Endothelial cell of umbilical vein (primary cell): ENCODE data around the gene SSMEM1. TPM values are rescaled to one million over a fixed set of nuclear protein-coding genes. Genes with fewer than 3 reads are reported as not detected.

Experiments used
- BruUV-seq: library from RNA; stranded (reverse); fragments of 400-500 nt; replicated peaks from 2 replicates; lab custom pipeline; 2021; lab: Mats Ljungman, UMichigan
- CTCF ChIA-PET: fragments of 300-600, 350-600 bp; sonication (Branson Sonifier 250); formaldehyde crosslinking; loops from one replicate; lab custom pipeline; 2021; ENCODE audit warnings: antibody characterized with exemption, inconsistent platforms; lab: Charles Lee
- POLR2A ChIA-PET: fragments of 300-600, 350-600 bp; sonication (Branson Sonifier 250); formaldehyde crosslinking; loops from one replicate; lab custom pipeline; 2021; ENCODE audit warnings: antibody characterized with exemption, inconsistent platforms; lab: Charles Lee
- DNase-seq: peaks from one replicate; pipeline ENCODE4 v3.0.0-alpha.2; 2011; ENCODE audit warnings: low read depth, low spot score
- FAIRE-seq: peaks from 2 replicates; lab custom pipeline; 2011; peaks lifted over from hg19 to GRCh38; lab: Jason Lieb, UNC
- H2AFZ ChIP-seq: 2 replicates; pipeline ENCODE4 v1.6.0; 2012; ENCODE audit warnings: low read depth, low read length, control low read depth, inconsistent platforms
- H3K27ac ChIP-seq: 2 replicates; pipeline ENCODE4 v1.5.1; 2011; ENCODE audit warnings: low read depth, mild to moderate bottlenecking, control low read depth, low read length, moderate library complexity; ENCODE audit not compliant: insufficient read depth
- H3K27me3 ChIP-seq, 2 experiments: 2 replicates each; pipeline versions ENCODE4 v1.6.0 to v1.6.1; 2011; ENCODE audit warnings: low read length in 2 of 2, mixed read lengths in 1 of 2; ENCODE audit not compliant: control insufficient read depth in 2 of 2, insufficient read depth in 2 of 2
- H3K36me3 ChIP-seq, 2 experiments: 2 replicates in 1 of 2; 3 replicates in 1 of 2; pipeline ENCODE4 v1.5.1; 2011; ENCODE audit warnings: low read length in 2 of 2, mild to moderate bottlenecking in 1 of 2, moderate library complexity in 1 of 2; ENCODE audit not compliant: control insufficient read depth in 2 of 2, insufficient read depth in 2 of 2; ENCODE audit errors: extremely low read depth in 1 of 2
- H3K4me1 ChIP-seq: 3 replicates; pipeline ENCODE4 v1.5.1; 2011; ENCODE audit warnings: mild to moderate bottlenecking, low read length; ENCODE audit not compliant: control insufficient read depth, insufficient read depth; ENCODE audit errors: extremely low read depth
- H3K4me2 ChIP-seq: 2 replicates; pipeline ENCODE4 v1.6.1; 2011; ENCODE audit warnings: low read length, control low read depth, mixed read lengths; ENCODE audit not compliant: insufficient read depth
- H3K4me3 ChIP-seq, 3 experiments: fragments of 200-600 bp in 1 of 3; sonication (generic), shearing (Covaris generic) in 1 of 3; replicated peaks in 1 of 3; 2 replicates each; pipeline ENCODE4 v1.5.1; 2011 to 2016; ENCODE audit warnings: control low read depth in 3 of 3, low read length in 3 of 3, mild to moderate bottlenecking in 2 of 3, inconsistent platforms in 1 of 3, low read depth in 1 of 3, moderate library complexity in 1 of 3; ENCODE audit not compliant: insufficient read depth in 1 of 3
- H3K79me2 ChIP-seq: 2 replicates; pipeline ENCODE4 v1.6.0; 2012; ENCODE audit warnings: low read length, inconsistent platforms; ENCODE audit not compliant: control insufficient read depth, insufficient read depth
- H3K9ac ChIP-seq: replicated peaks from 2 replicates; pipeline ENCODE3; 2011; ENCODE audit warnings: low read length, control low read depth; ENCODE audit not compliant: insufficient read depth; ENCODE audit errors: extremely low read depth
- H3K9me1 ChIP-seq: replicated peaks from 3 replicates; pipeline ENCODE4 v1.6.0; 2011; ENCODE audit warnings: mild to moderate bottlenecking, low read length; ENCODE audit not compliant: control insufficient read depth, insufficient read depth; ENCODE audit errors: extremely low read depth
- H3K9me3 ChIP-seq: replicated peaks from 2 replicates; pipeline ENCODE4 v1.5.1; 2012; ENCODE audit warnings: low read length, inconsistent platforms; ENCODE audit not compliant: control insufficient read depth, insufficient read depth
- H4K20me1 ChIP-seq: replicated peaks from 2 replicates; pipeline ENCODE3; 2011; ENCODE audit warnings: mild to moderate bottlenecking, low read length; ENCODE audit not compliant: control insufficient read depth, insufficient read depth; ENCODE audit errors: extremely low read depth
- FOS ChIP-seq: IDR thresholded peaks from 2 replicates; pipeline ENCODE4 v1.6.1; 2011; ENCODE audit warnings: mild to moderate bottlenecking, low read length, moderate library complexity, borderline replicate concordance; ENCODE audit not compliant: insufficient read depth
- GATA2 ChIP-seq: IDR thresholded peaks from 2 replicates; pipeline ENCODE4 v1.7.0; 2011; ENCODE audit warnings: low read depth, mild to moderate bottlenecking, moderate library complexity, mixed read lengths, low read length; ENCODE audit not compliant: insufficient read length, insufficient read depth
- POLR2AphosphoS5 ChIP-seq: IDR thresholded peaks from 2 replicates; pipeline ENCODE4 v1.6.1; 2012; ENCODE audit warnings: low read depth, mild to moderate bottlenecking, control low read depth, low read length, moderate library complexity; ENCODE audit not compliant: insufficient read depth
- dilution Hi-C: fragments of 300-500 bp; cut with MboI; formaldehyde crosslinking; loops from one replicate; pipeline ENCODE4 v1.15.0; 2019; ENCODE audit warnings: low sequenced_read_pairs; ENCODE audit not compliant: extremely low pct_ligation_motif_present
- intact Hi-C: fragments of 100-400 bp; cut with micrococcal nuclease; formaldehyde crosslinking; loops from one replicate; pipeline ENCODE4 v1.10.0; 2022
- polyA plus RNA-seq, 4 experiments: library from polyadenylated mRNA; depleted of rRNA in 3 of 4; stranded (reverse) in 3 of 4; unstranded in 1 of 4; fragments of >200 nt; gene quantifications; 2 replicates each; pipeline versions ENCODE4 v1.2.1 to v1.2.3, GENCODE V29; 2011 to 2012; ENCODE audit warnings: missing spikeins in 1 of 4
- total RNA-seq: library from RNA; stranded (reverse); gene quantifications from 2 replicates; pipeline ENCODE4 v1.2.3, GENCODE V29; 2021

Gene SSMEM1
- total and polyA plus RNA-seq, 2 donors (not counting 3 experiments of a cell fraction or from before 2014, with no cell fraction given) = not detected

DNA sequence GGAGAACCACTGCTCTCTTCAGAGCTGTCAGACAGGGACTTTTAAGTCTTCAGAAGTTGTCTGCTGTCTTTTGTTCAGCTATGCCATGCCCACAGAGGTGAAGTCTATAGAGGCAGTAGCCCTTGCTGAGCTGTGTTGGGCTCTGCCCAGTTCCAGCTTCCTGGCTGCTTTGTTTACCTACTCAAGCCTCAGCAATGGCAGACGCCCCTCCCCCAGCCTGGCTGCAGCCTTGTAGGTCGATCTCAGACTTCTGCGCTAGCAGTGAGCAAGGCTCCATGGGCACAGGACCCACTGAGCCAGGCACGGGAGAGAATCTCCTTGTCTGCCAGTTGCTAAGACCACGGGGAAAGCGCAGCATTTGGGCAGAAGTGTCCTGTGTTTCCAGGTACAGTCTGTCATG, 46.9 kb downstream of the SSMEM1 start:
- dilution Hi-C loops = no loop called here
- Histone ChIP-seq H3K27ac (no peak overlapping the region), H3K4me1 (no peaks in the 10 kb centered on the region), H3K9me3 (no peaks in the 10 kb centered on the region), H2AFZ (no peak overlapping the region), H3K9me1 (no peaks in the 10 kb centered on the region), H3K36me3 (no peaks in the 10 kb centered on the region), H3K4me3 (no peak overlapping the region), H3K9ac (no peak overlapping the region), H3K79me2 (no peaks in the 10 kb centered on the region), H4K20me1 (no peaks in the 10 kb centered on the region), H3K4me2 (no peak overlapping the region), H3K27me3 (no peaks in the 10 kb centered on the region)
- FAIRE-seq = no peak
- intact Hi-C loops = no loop called here
- TF ChIP-seq FOS = no peak
- CTCF ChIA-PET = no interaction called here
- POLR2A ChIA-PET = no interaction called here
- no peak for DNase-seq
- BruUV-seq = no TSS peak

DNA sequence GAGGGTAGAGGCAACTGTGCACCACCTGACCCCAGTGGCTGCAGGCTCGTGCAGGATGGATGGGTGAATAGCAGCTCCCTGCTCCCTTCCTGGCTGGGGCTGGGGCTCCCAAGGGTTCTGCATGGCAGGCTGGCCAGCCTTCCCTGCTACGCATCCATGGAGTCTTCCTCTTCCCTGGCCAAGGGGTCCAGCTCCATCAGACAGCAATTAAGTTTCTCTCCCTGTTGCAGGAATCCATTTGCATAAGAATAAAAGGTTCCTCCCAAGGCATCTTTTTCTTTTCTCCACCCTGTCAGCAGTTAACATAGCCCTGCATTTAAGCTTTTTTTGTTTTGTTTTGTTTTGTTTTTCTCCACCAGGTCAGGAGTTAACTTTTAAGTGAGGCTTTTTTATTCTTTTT, 49.0 kb downstream of the SSMEM1 start:
- ChIA-PET POLR2A (no interaction called here), CTCF (interaction anchor here (0.9 kb wide), 1 partner anchor 15 kb away, joined by 3 read pairs; no protein-coding TSS in a partner anchor)
- Histone ChIP-seq H3K27me3 (no peaks in the 10 kb centered on the region), H3K9me3 (no peaks in the 10 kb centered on the region), H3K9me1 (no peaks in the 10 kb centered on the region), H4K20me1 (no peaks in the 10 kb centered on the region), H2AFZ (no peak overlapping the region), H3K4me1 (no peaks in the 10 kb centered on the region), H3K79me2 (no peaks in the 10 kb centered on the region), H3K9ac (no peak overlapping the region), H3K27ac (no peak overlapping the region), H3K4me3 (no peak overlapping the region), H3K36me3 (no peaks in the 10 kb centered on the region), H3K4me2 (no peak overlapping the region)
- intact Hi-C loops (no loop called here), dilution Hi-C loops (no loop called here)
- FAIRE-seq (no peak), DNase-seq (no peak)
- TF ChIP-seq GATA2 (no peak), POLR2AphosphoS5 (no peak)
- no TSS peak for BruUV-seq
